ENCODE measurements around the gene ENKUR.

The ENKUR gene

GRCh38 chr10:24935504-24936292, 80.3 kb downstream of the ENKUR start:
- Histone ChIP-seq H3K4me2 (ENCODE audit: low read length) (no peak overlapping the region), H4K20me1 (ENCODE audit: insufficient read depth, low read length) (no peaks in the 10 kb centered on the region), H3K9ac (ENCODE audit: low read length) (no peak overlapping the region), H3K36me3 (ENCODE audit: insufficient read depth, low read length) (no peaks in the 10 kb centered on the region), H3K27ac (ENCODE audit: low read depth, low read length, poor library complexity, severe bottlenecking) (no peak overlapping the region), H2AFZ (ENCODE audit: low read length) (no peak overlapping the region), H3F3A (ENCODE audit: insufficient read depth, low read length) (no peaks in the 10 kb centered on the region; the same call in 1 of the 2 replicates), H3K9me3 (ENCODE audit: low read length) (no peaks in the 10 kb centered on the region), H3K27me3 (ENCODE audit: insufficient read depth, low read length) (no peaks in the 10 kb centered on the region), H3K4me1 (ENCODE audit: insufficient read depth, low read length, severe bottlenecking) (no peaks in the 10 kb centered on the region), H3K4me3 (ENCODE audit: low read depth, low read length, poor library complexity, severe bottlenecking) (no peak overlapping the region), H3K9me2 (ENCODE audit: low read depth, low read length) (no peaks in the 10 kb centered on the region), H3K79me2 (ENCODE audit: insufficient read depth, low read length) (no peaks in the 10 kb centered on the region)
- TF ChIP-seq EZH2 (IDR thresholded peaks at IDR 0.05; ENCODE audit: borderline replicate concordance, low read length) = no peak

All from OCI-LY1 (cell line).